Measurements from ENCODE around the gene SAFB. TPM values are rescaled to one million over a fixed set of nuclear protein-coding genes. Genes with fewer than 3 reads are reported as not detected.
"Not testable (repeated sequence)": the region's sequence is repeated elsewhere in the genome, so short reads cannot be mapped to it uniquely, and the experiment has no call there.

SAFB gene
- total RNA-seq, 1 experiment from 2014 or later = 19.5 TPM

GRCh38 chr19:5697022-5697889, 74.4 kb downstream of the SAFB start:
- DNase-seq (ENCODE audit: low spot score) = no peak

- no peak for DNase-seq (ENCODE audit: low spot score)
Measured at GRCh38 chr19:5697890-5698634, 75.2 kb downstream of the SAFB start.

- DNase-seq (ENCODE audit: low spot score) = no peak
Measured at GRCh38 chr19:5698635-5699422, 75.9 kb downstream of the SAFB start.

GRCh38 chr19:5700455-5701092, 77.7 kb downstream of the SAFB start:
- no peak for DNase-seq (ENCODE audit: low spot score)

- not testable (repeated sequence) for DNase-seq (ENCODE audit: low spot score)
Measured at GRCh38 chr19:5702053-5702410, 79.1 kb downstream of the SAFB start.

- no peak for DNase-seq (ENCODE audit: low spot score)
Measured at GRCh38 chr19:5703819-5704818, 81.2 kb downstream of the SAFB start.

GRCh38 chr19:5705552-5705951, 82.7 kb downstream of the SAFB start:
- DNase-seq (ENCODE audit: low spot score) = no peak

- no peak for DNase-seq (ENCODE audit: low spot score)
Measured at GRCh38 chr19:5706876-5707573, 84.1 kb downstream of the SAFB start.

- DNase-seq (ENCODE audit: low spot score) = no peak
Measured at GRCh38 chr19:5707576-5708575, 85.0 kb downstream of the SAFB start.

- no peak for DNase-seq (ENCODE audit: low spot score)
Measured at GRCh38 chr19:5711025-5711424, 88.1 kb downstream of the SAFB start.

- DNase-seq (ENCODE audit: low spot score) = no peak
Measured at GRCh38 chr19:5711713-5712161, 88.9 kb downstream of the SAFB start.

GRCh38 chr19:5713228-5713627, 90.3 kb downstream of the SAFB start:
- no peak for DNase-seq (ENCODE audit: low spot score)

GRCh38 chr19:5714816-5715215, 91.9 kb downstream of the SAFB start:
- DNase-seq (ENCODE audit: low spot score) = no peak

GRCh38 chr19:5717215-5717935, 94.5 kb downstream of the SAFB start:
- DNase-seq (ENCODE audit: low spot score) = no peak

Data from H4 (cell line).